Stimulated activated CD8-positive, alpha-beta memory T cell treated with anti-CD3 and anti-CD28 coated beads, Interleukin-7, amount 100 ng/mL, for 4 hours (primary cell): ENCODE results near the gene SHLD1.
"Not testable (repeated sequence)": the region's sequence is repeated elsewhere in the genome, so short reads cannot be mapped to it uniquely, and the experiment has no call there.

Source experiments
- DNase-seq, 2 donors: peaks; one replicate each; pipeline ENCODE4 v3.0.0-alpha.2; 2020; ENCODE audit warnings: low read depth in 2 of 2

Gene SHLD1

GRCh38 chr20:5735845-5736510 is 14.2 kb upstream of the SHLD1 start:
- DNase-seq, result no peak

- no peak for DNase-seq
Measured at GRCh38 chr20:5737619-5737953, 12.6 kb upstream of the SHLD1 start.

- DNase-seq, result no peak
Measured at GRCh38 chr20:5737966-5738365, 12.2 kb upstream of the SHLD1 start.

GRCh38 chr20:5740643-5741042 is 9.6 kb upstream of the SHLD1 start:
- DNase-seq, result not testable (repeated sequence)

GRCh38 chr20:5741089-5741488 is 9.1 kb upstream of the SHLD1 start:
- no peak for DNase-seq

- DNase-seq, result no peak
Measured at GRCh38 chr20:5742041-5742440, 8.2 kb upstream of the SHLD1 start.

- DNase-seq, result no peak
Measured at GRCh38 chr20:5745416-5746030, 4.7 kb upstream of the SHLD1 start.

- DNase-seq, result no peak
Measured at GRCh38 chr20:5746064-5746463, 4.1 kb upstream of the SHLD1 start.

GRCh38 chr20:5748246-5748645 is 2.0 kb upstream of the SHLD1 start:
- no peak for DNase-seq

- DNase-seq, result not testable (repeated sequence)
Measured at GRCh38 chr20:5749512-5749951, 669 bp upstream of the SHLD1 start.

GRCh38 chr20:5751856-5752255 is 1.7 kb downstream of the SHLD1 start:
- no peak for DNase-seq

- no peak for DNase-seq
Measured at GRCh38 chr20:5753814-5754213, 3.6 kb downstream of the SHLD1 start.

- DNase-seq, result no peak
Measured at GRCh38 chr20:5757949-5758348, 7.7 kb downstream of the SHLD1 start.

- DNase-seq, result no peak
Measured at GRCh38 chr20:5766085-5766764, 16.0 kb downstream of the SHLD1 start.

GRCh38 chr20:5767493-5768098 is 17.4 kb downstream of the SHLD1 start:
- DNase-seq, result no peak

GRCh38 chr20:5770231-5770986 is 20.2 kb downstream of the SHLD1 start:
- no peak for DNase-seq

GRCh38 chr20:5770987-5771318 is 20.8 kb downstream of the SHLD1 start:
- no peak for DNase-seq

GRCh38 chr20:5772704-5773103 is 22.5 kb downstream of the SHLD1 start:
- no peak for DNase-seq

- DNase-seq, result no peak
Measured at GRCh38 chr20:5773589-5773988, 23.4 kb downstream of the SHLD1 start.

- DNase-seq, result no peak
Measured at GRCh38 chr20:5776077-5776476, 25.9 kb downstream of the SHLD1 start.

GRCh38 chr20:5779071-5779900 is 29.1 kb downstream of the SHLD1 start:
- DNase-seq, result no peak
